Stomach (tissue), 4 donors: Measurements from ENCODE around the gene CRYZ.

Experiments used
- POLR2A ChIP-seq, 4 donors: fragments of 450-650 bp; IDR thresholded peaks; one replicate each; pipeline ENCODE4 v1.6.1; 2016; ENCODE audit warnings: antibody characterized with exemption in 4 of 4, control low read depth in 2 of 4, mild to moderate bottlenecking in 1 of 4, moderate library complexity in 1 of 4
- POLR2AphosphoS5 ChIP-seq, 3 donors: sonication (generic); formaldehyde crosslinking; IDR thresholded peaks; one replicate each; pipeline ENCODE4 v1.6.1; 2016; ENCODE audit warnings: antibody characterized with exemption in 3 of 3

- no peak for TF ChIP-seq POLR2AphosphoS5 (IDR thresholded peaks at IDR 0.05)
- TF ChIP-seq POLR2A (IDR thresholded peaks at IDR 0.05), result no peak
Measured at GRCh38 chr1:74717626-74718025, 15.2 kb downstream of the CRYZ start.
